HG03378 (cell line): ENCODE data around the gene ALKBH6.
"Not testable (repeated sequence)": the region's sequence is repeated elsewhere in the genome, so short reads cannot be mapped to it uniquely, and the experiment has no call there.

ENCODE experiments used
- ATAC-seq: cut with Tn5 transposase; IDR thresholded peaks from one replicate; pipeline ENCODE4 v1.9.1; 2021; ENCODE audit warnings: mild to moderate bottlenecking, moderate library complexity; ENCODE audit not compliant: unreplicated experiment

The ALKBH6 gene

DNA sequence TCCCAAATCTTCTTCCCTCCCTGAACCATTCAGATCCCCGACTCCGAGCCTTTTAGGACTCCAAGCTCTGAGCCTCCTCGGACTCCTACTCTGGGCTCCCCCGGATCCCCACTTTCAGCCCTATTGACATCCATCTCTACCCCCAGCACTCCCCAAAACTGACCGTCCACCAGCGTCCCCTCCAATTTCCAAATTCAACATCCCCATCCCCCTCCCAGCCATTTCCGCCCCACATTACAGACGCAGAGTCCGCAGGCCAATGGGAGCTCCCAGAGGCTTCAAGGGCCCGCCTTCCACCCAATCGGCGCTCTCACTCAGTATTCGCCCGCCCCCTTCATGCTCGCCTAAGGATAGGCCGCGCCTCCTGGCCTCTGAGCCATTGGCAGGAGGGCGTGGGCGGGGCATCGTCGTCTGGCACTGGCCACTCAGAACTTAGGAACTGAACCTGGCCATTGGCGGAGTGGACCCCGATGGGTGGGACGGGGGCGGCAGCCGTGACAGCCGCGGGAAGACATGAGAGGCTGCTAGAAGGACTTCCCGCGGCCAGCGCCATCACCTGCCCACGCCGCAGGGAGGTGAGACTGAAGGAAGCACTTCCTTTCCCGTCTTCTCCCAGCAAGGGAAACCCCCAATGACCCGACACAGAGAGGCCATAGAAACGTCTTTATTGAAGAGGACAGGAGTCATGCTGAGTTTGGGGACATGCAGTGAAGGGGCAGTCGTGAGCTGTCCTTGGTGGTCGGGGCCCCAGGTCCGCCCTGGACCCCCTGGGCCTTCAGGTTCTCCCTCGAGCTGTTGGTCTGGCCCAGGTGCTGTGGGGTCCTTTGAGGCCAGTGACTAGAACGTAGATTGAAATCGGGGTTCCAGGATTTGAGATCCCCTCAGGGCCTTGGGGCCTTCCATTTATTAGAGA, at the start of gene ALKBH6:
TSS of gene ALKBH6 (minus strand) at position 202 of the 913 bp plus-strand sequence. CDS start 816 bp downstream, outside the sequence.
- peak; percentile 93 for ATAC-seq

DNA sequence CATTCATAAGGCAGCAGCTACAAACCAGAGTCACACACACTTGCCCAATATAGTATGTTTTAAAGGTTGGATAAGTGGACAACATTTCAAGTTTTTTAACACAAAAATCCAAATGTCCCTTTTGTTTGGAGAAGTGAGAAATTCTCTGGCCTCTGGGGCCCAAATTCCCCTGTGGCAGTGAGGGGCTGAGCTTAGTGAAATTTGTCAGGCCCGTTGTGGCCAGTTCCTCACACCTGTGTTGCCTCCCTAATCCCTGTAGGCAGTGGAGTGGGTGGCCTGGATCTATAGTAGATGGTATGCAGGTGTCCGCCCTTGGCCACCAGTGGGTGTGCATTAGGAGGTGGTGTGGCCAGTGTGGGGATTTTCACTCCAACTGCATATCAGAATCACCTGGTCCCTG, 47.4 kb upstream of the ALKBH6 start:
- no peak for ATAC-seq

DNA sequence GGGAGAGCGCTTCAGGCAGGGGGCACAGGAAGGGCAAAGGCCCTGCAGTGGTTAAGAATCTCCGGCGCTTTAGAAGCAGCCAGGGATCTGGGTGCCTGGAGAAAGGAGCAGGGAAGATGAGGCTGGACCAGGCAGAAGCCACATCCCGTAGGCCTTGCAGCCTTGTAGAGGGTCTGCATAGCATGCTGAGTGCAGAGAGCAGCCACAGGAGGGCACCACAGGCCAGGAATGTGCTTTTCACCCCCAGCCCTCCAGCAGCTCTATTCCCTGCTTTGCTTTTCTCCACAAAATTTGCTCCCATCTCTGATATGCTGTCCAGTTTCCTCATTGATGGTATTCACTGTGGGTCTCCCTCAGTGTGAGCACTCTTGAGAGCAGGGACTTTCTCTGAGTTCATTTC, 46.4 kb upstream of the ALKBH6 start:
- ATAC-seq, result no peak

DNA sequence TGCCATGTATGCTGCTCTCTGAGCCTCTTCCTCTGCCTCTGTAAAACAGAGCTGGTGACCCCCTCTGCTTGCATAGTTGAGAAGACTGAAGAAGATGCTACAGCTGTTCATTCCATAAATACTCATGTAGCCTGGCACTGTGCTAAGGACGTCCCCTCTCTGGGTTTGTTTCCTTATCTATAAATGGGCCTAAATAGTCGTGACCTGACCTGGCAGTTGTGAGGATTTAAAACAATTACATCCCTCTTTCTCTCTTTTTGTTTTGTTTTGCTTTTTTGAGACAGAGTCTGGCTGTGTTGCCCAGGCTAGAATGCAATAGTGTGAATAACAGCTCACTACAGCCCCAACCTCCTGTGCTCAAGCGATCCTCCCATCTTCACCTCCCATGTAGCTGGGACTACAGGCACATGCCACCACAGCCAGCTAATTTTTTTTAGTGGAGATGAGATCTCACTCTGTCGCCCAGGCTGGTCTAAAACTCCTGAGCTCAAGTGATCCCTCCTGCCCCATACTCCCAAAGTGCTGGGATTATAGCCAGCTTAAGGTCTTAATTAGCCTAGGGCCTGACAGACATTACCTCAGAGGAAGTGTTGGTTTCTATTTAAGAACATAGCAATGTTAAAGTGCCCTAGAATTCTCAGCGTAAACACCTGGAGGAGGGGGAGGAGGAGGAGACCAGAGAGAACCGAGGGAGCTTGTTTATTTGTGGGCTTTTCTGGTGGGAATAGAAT, 45.3 kb upstream of the ALKBH6 start:
- no peak for ATAC-seq

DNA sequence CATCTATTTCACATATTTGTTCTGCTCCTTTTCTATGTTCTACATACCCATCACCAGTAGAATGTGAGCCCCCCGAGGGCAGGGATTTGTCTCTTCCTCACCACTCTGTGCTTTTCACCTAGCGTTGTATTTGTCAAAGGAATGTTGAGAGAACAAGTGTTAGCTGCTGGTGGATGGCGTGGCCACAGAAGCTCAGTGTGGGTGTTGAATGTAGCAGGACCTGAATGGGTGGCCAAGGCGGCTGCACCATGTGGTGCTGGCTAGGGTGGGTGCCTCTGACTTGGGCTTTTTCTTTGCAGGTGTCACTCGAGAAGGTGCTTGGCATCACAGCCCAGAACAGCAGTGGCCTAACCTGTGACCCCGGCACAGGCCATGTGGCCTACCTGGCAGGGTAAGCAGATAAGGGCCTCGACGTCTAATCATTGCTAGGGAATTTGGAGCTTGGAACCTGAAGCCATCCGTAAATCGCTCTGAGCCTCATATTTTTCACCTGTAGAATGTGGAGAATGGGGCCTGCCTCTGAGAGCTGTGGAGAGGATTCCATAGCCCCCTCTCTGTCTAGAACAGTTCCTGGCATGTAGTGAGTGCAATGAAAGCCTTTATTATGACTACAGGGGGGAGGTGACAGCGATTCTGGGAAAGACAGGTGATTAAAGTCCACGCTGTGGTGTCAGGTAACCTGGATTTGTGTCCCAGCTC, 44.6 kb upstream of the ALKBH6 start:
- no peak for ATAC-seq

DNA sequence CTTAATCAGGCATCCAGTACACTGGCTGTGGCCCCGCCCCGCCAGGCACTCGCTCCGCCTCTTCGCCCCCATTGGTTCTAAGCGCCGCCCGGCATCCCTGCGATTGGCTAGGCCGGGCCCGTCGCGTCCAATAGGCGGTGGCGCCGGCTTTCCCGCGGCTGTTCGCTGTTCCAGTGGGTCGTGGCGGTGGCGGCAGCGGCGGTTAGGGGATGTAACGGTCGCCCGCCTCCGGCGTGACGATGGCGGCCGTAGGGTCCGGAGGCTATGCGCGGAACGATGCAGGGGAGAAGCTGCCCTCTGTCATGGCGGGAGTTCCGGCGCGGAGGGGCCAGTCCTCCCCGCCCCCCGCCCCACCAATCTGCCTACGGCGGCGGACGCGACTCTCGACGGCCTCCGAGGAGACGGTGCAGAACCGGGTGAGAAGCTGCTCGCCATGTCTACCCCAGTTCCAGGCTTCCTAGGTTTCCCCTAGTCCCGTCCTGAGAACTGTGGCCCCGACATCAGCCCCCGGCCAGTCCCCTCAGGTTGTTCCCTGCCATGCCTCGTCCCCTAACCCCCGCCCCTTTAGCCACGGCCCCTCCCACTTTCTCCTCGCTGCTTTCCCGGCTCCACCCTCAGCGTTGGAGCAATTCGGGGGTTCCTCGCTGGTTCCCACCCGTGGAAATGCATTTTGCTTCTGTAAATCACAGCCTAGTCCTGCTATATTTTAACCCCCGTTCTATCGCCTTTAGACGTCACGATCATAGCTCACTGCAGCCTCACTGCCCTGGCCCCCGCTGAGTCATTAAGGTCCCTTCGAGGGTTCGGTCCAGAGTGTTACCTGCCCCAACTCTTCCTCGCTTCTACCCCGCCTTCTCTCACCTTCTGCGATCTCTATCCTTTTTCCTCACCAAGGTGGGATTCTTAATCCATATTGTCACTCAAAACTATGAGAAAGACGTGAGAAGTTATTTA, 41.0 kb upstream of the ALKBH6 start, which contains the start of gene WDR62:
TSS of gene WDR62 (plus strand) at position 165 of the 954 bp plus-strand sequence. CDS start at position 240, 75 bp downstream.
- ATAC-seq, result peak; percentile 69

DNA sequence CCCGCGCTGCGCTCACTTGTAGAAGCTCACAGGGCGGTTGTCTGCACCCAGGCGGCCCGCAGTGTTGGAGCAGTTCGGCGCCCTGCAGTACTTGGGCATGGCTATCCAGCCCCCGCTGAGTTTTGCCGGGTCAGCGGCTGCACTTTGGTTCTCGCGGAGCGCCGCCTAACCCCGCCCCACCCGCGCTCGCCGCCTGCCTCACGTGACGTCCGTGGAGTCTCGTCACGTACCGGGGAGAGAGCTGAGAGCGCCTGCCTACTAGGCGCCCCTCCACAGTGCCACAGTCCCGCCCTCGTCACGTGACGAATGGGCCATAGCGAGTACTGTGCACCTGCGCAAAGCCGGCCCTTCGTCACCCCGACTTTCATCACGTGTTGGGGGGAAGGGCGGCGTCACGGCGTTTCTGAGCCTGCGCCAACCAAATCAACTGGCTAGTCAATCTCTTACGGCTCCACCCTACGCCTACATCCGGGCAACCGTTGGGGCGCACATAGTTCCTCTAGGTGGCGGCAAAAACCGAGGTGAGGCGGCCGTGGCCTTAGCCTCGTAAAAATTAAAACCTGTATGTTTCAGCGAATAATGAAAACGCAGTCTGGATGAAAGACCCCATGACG, 40.2 kb upstream of the ALKBH6 start, which contains the start of gene THAP8:
TSS of gene THAP8 (minus strand) at position 167 of the 614 bp plus-strand sequence. CDS start at position 99, 68 bp downstream.
- peak; percentile 74 for ATAC-seq

DNA sequence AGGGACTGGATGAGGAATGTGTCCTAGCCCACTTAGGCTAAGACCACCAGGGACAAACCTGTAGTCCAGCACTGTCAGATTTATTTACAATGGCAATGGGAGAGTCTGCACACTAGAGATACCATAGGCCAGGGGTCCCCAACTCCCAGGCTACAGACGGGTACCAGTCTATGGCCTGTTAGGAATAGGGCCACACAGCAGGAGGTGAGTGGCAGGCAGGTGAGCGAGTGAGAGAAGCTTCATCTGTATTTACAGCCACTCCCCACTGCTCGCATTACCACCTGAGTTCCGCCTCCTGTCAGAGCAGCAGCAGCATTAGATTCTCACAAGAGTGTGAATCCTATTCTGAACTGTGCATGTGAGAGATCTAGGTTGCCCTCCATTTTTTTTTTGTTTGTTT, 37.6 kb upstream of the ALKBH6 start:
- no peak for ATAC-seq

DNA sequence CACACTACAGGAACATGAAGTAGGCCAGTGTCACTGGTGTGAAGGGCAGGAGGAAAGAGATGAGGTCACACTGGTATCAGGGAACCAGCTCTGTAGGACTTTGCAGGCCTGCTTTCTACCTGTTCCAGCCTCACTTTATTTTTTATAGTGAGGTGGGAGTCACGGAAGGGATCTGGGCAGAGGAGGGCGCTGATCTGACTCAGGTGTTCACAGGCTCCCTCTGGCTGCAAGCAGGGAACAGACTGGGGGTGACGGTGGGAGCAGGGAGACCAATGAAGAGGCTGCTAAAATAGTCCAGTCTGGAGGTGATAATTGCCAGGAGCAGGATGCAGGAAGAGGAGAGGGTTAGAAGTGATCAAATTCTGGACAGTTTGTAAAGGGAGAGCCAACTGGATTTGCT, 37.2 kb upstream of the ALKBH6 start:
- no peak for ATAC-seq

DNA sequence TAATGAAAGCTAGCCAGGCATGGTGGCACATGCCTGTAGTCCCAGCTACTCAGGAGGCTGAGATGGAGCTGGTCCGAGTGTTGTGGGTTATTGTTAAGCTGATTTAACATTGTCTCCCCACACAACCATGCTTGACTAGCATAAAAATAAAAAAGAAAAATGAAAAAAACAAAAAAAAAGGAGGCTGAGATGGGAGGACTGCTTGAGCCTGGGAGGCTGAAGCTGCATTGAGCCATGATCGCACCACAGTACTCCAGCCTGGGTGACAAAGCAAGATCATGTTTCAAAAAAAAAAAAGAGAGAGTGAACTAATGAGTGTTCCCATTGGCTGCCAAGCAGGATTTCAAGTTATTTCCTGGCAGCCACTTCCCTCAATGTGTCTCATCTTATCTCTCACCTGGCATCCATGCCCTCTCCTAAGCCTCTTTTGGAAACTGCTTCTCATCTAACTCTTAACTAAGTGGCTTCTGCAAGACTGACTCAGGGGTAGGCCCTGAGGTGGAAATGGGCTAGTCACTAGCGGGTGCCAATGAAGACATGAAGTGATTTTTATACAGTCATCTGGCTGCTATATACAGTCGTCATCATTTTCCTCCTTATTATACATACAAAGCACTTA, 35.2 kb upstream of the ALKBH6 start:
- ATAC-seq, result no peak

DNA sequence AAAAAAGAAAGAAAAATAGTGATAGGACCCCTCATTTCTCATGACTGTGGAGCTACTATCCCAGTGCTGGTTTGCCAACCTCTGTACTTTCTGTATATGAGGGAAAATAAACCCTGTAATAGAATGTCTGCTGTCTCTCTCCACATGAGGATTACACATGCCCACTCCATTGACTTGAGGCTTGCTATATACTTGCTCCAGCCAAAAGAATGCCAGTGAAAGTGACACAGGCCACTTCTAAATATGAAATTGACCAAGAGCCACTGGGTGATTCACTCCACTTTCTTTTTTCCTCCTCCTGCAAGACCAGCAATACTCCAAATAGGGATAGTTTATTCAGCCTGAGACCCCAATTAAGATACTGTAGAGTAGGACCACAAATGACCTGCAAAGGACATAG, 33.8 kb upstream of the ALKBH6 start:
- ATAC-seq, result no peak

DNA sequence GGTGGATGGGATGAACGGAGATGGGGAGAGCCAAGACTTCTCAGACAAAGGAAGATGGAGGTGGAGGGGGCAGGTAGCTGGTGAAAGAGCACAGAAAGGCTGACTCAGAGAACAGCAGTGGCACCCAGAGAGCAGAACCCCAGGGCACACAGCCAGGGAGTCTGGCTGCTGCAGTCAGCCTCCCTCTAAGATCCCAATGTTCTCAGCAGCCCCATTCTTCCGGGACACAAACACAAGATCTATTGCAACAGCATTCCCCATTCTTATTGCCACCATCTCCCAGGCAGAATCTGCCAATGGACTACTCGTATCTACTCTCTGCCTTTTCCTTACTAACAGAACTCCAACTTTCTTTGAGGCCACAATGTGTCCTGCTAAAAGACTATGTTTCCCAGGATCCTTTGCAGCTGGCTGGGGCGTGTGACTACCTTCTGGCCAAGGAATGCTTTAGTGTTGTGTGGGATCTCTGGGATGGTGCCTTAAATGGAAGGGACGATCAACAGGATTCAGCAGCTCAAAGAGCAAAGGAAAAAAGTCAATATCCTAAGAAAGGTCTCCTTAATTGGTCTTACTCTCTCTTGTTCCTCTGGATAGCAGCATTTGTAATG, 32.5 kb upstream of the ALKBH6 start:
- no peak for ATAC-seq

DNA sequence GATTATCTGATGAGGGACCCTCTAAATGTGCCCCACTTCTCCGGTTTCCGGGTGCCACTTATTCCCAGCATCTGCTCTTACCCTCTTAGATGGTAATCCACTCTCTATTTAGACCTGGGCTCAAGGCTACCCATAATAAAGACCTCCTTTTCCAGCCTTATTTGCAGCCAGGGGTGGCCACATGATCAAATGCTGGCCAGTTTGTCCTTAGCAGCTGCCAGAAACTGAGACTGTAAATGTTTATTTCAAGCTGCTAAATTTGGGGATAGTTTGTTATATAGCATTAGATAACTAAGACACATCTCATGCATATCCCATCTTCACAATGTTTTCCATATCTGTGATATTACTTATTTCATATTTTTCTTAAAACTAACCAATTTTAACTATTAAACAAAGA, 29.9 kb upstream of the ALKBH6 start:
- no peak for ATAC-seq

DNA sequence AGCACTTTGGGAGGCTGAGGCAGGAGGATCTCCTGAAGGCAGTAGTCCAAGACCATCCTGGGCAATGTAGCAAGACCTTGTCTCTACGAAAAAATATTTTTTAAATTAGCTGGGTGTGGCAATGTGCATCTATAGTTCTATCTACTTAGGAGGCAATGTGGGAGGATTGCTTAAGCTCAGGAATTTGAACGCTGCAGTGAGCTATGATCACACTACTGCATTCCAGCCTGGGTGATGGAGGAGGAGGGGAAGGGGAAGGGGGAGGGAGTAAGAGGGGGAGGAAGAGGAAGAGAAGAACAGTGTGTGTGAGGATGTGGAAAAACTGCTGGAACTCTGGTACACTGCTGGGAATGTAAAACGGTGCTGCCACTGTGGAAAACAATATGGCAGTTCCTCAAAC, 27.8 kb upstream of the ALKBH6 start:
- ATAC-seq, result no peak

DNA sequence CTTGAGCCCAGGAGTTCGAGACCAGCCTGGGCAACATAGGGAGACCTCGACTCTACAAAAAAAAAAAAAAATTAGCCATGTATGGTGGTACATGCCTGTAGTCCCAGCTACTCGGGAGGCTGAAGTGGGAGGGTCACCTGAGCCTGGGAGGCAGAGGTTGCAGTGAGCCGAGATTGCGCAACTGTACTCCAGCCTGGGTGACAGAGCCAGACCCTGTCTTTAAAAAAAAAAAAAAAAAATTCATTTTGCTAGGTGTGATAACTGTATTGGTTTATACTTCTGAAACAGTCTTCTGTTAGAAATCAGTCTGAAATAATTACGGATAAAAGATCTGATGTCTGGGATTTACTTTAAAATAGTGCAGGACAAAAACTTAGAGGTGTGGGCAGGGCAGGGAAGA, 27.1 kb upstream of the ALKBH6 start:
- ATAC-seq, result not testable (repeated sequence)

DNA sequence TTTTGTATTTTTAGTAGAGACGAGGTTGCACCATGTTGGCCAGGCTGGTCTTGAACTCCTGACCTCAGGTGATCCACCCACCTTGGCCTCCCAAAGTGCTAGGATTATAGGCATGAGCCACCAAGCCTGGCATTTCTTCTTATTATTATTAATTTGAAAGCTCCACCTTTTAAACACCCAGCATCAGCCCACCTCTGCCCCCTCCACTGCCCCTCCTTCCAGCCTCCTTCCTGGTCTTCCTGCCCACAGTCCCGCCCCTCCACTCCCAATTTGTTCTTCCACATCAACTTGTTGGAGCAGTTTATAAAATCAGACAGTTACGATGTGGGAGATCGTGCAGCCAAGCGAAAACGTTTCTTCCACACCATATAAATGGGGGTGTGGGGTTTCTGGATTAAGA, 26.5 kb upstream of the ALKBH6 start:
- ATAC-seq, result no peak

DNA sequence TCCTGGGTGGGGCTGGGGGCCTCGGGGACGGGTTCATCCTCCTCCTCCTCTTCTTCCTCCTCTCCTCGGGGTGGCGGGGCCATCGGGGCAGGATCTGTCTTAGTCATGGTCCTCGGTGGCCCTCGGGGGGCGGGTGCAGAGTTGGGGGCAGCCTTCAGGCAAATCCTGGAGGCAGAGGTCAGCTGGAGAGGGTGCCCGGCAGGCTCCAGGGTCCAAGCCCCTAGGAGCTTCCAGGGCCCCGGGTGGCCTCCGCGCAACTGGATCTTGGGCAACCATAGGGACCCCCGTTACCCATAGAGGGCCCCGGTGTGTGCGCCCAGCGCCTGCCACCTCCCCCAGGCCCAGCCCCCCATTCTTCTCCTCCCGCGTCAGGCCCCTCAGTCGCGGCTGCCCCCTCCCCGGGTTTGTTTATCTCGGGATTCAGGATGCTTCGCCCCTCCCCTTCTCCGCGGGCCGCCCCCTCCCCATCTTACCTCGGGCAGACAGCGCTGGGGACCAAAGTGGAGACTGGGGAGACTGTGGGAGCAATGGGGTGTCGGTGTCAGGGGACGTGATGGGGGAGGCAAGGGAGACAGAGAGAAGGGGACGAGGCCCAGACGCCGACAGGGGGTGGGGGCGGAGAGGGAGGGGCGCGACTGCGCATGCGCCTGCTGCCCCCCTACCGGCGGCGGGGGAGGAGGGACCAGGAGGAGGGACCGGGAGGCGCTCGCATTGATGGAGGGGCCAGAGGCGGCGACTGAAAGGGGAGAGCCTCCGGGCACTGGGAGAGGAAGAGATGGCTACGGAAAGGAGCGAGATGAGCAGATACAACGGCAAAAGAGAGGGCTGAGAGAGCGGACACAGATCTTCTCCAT, 18.5 kb upstream of the ALKBH6 start, which contains the start of gene CLIP3:
TSS of gene CLIP3 (minus strand) at position 623 of the 854 bp plus-strand sequence. CDS start at position 107, 516 bp downstream.
- no peak for ATAC-seq

DNA sequence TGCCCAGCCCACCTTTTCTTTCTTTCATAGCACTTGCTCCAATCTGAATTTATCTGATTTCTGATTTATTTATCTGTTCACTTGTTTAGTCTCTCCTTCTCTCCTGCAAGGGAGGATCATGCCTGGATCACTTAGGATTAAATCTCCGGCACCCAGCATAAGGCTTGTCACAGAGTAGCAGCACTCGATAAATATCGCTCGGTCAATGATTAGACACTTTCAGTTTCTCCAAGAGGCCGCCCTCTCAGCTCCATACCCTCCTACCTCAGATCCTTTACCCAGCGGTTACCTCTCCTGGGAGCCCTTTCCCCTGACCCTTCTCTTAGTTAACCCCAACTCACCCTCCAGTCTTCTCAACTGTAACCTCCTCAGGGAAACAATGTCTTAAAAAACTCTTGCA, 17.3 kb upstream of the ALKBH6 start:
- ATAC-seq, result no peak
